HFF-Myc (cell line): Measurements from ENCODE around the gene GAP43.

Experiments
- DNase-seq: peaks from one replicate; pipeline ENCODE4 v3.0.0-alpha.2; 2011; ENCODE audit warnings: low read depth; ENCODE audit errors: extremely low read depth
- H3K4me3 ChIP-seq: replicated peaks from 2 replicates; pipeline ENCODE4 v1.5.1; 2011; ENCODE audit warnings: low read depth, mild to moderate bottlenecking, control low read depth, low read length
- CTCF ChIP-seq: IDR thresholded peaks from 2 replicates; pipeline ENCODE4 v1.5.1; 2012; ENCODE audit warnings: mild to moderate bottlenecking, low read depth, low read length, control low read depth; ENCODE audit errors: missing control alignments

GAP43 gene

GRCh38 chr3:115659253-115660220 lies 36.2 kb downstream of the GAP43 start:
- DNase-seq: no peak
- H3K4me3 ChIP-seq: peak overlapping the region; percentile 54
- TF ChIP-seq CTCF: no peak

GRCh38 chr3:115660646-115661337 lies 37.5 kb downstream of the GAP43 start:
- H3K4me3 ChIP-seq: no peak overlapping the region
- TF ChIP-seq CTCF: no peak
- DNase-seq: no peak

GRCh38 chr3:115662356-115662755 lies 39.0 kb downstream of the GAP43 start:
- no peak overlapping the region for H3K4me3 ChIP-seq
- DNase-seq: no peak
- TF ChIP-seq CTCF: no peak

GRCh38 chr3:115663414-115663813 lies 40.1 kb downstream of the GAP43 start:
- no peak for DNase-seq
- no peak for TF ChIP-seq CTCF
- no peak overlapping the region for H3K4me3 ChIP-seq

- TF ChIP-seq CTCF: no peak
- no peak for DNase-seq
- no peak overlapping the region for H3K4me3 ChIP-seq
Observed at GRCh38 chr3:115666081-115666480, 42.8 kb downstream of the GAP43 start.

GRCh38 chr3:115666920-115667737 lies 43.8 kb downstream of the GAP43 start:
- no peak overlapping the region for H3K4me3 ChIP-seq
- TF ChIP-seq CTCF: no peak
- no peak for DNase-seq
